H9 (cell line): ENCODE measurements around the gene ESM1. TPM values are rescaled to one million over a fixed set of nuclear protein-coding genes. Genes with fewer than 3 reads are reported as not detected.

Experiments
- DNase-seq: peaks from one replicate; pipeline ENCODE4 v3.0.0-alpha.2; 2017
- H2AFZ ChIP-seq: one replicate; pipeline ENCODE4 v1.6.1; 2013; ENCODE audit warnings: mild to moderate bottlenecking, low read length, control low read depth, moderate library complexity
- H2AK5ac ChIP-seq: 2 replicates; pipeline ENCODE4 v1.6.1; 2013; ENCODE audit warnings: low read length, control low read depth, mixed read lengths; ENCODE audit not compliant: insufficient read length
- H2BK120ac ChIP-seq: one replicate; pipeline ENCODE4 v1.6.1; 2013; ENCODE audit warnings: low read depth, mild to moderate bottlenecking, low read length, control low read depth, inconsistent platforms; ENCODE audit not compliant: poor library complexity, severe bottlenecking
- H2BK12ac ChIP-seq: 2 replicates; pipeline ENCODE4 v1.6.1; 2013; ENCODE audit warnings: low read length, control low read depth, mixed read lengths, low read depth; ENCODE audit not compliant: insufficient read length
- H2BK15ac ChIP-seq: 2 replicates; pipeline ENCODE4 v1.6.1; 2013; ENCODE audit warnings: low read depth, low read length, control low read depth
- H2BK20ac ChIP-seq: one replicate; pipeline ENCODE4 v1.6.1; 2013; ENCODE audit warnings: low read depth, mild to moderate bottlenecking, low read length, control low read depth, inconsistent platforms; ENCODE audit not compliant: poor library complexity, severe bottlenecking
- H2BK5ac ChIP-seq: 2 replicates; pipeline ENCODE4 v1.6.1; 2013; ENCODE audit warnings: low read length, control low read depth, mixed read lengths; ENCODE audit not compliant: insufficient read length
- H3K14ac ChIP-seq: 2 replicates; pipeline ENCODE4 v1.6.1; 2013; ENCODE audit warnings: low read length, control low read depth; ENCODE audit not compliant: insufficient read depth
- H3K18ac ChIP-seq: 2 replicates; pipeline ENCODE4 v1.6.1; 2013; ENCODE audit warnings: low read depth, mild to moderate bottlenecking, mixed read lengths, low read length, control low read depth; ENCODE audit not compliant: insufficient read length
- H3K23ac ChIP-seq: 2 replicates; pipeline ENCODE4 v1.6.1; 2013; ENCODE audit warnings: low read length, control low read depth, mixed read lengths, low read depth; ENCODE audit not compliant: insufficient read length
- H3K23me2 ChIP-seq: 2 replicates; pipeline ENCODE4 v1.6.1; 2013; ENCODE audit warnings: low read depth, mild to moderate bottlenecking, mixed read lengths, low read length, control low read depth; ENCODE audit not compliant: insufficient read length, poor library complexity, severe bottlenecking
- H3K27ac ChIP-seq: 2 replicates; pipeline ENCODE4 v1.5.1; 2013; ENCODE audit warnings: low read length, control low read depth, mixed read lengths, low read depth; ENCODE audit not compliant: insufficient read length
- H3K27me3 ChIP-seq: 2 replicates; pipeline ENCODE4 v1.6.1; 2013; ENCODE audit warnings: low read length, control low read depth, inconsistent platforms; ENCODE audit not compliant: insufficient read depth
- H3K4ac ChIP-seq: 2 replicates; pipeline ENCODE4 v1.6.1; 2013; ENCODE audit warnings: low read depth, mild to moderate bottlenecking, control low read depth, inconsistent platforms, low read length, moderate library complexity
- H3K4me1 ChIP-seq: 2 replicates; pipeline ENCODE4 v1.6.1; 2013; ENCODE audit warnings: low read length, control low read depth, inconsistent platforms; ENCODE audit not compliant: insufficient read depth
- H3K4me2 ChIP-seq: 2 replicates; pipeline ENCODE4 v1.6.1; 2013; ENCODE audit warnings: low read length, control low read depth, mixed read lengths; ENCODE audit not compliant: insufficient read length, insufficient read depth
- H3K56ac ChIP-seq: 2 replicates; pipeline ENCODE4 v1.6.1; 2013; ENCODE audit warnings: low read depth, mild to moderate bottlenecking, mixed read lengths, low read length, control low read depth; ENCODE audit not compliant: insufficient read length
- H3K79me1 ChIP-seq: 2 replicates; pipeline ENCODE4 v1.6.1; 2013; ENCODE audit warnings: low read depth, mild to moderate bottlenecking, moderate library complexity, low read length, control low read depth, inconsistent platforms; ENCODE audit not compliant: insufficient read depth, poor library complexity, severe bottlenecking
- H3K79me2 ChIP-seq: 2 replicates; pipeline ENCODE4 v1.6.1; 2013; ENCODE audit warnings: low read length, control low read depth, inconsistent platforms; ENCODE audit not compliant: insufficient read depth
- H3K9ac ChIP-seq: 2 replicates; pipeline ENCODE4 v1.6.1; 2013; ENCODE audit warnings: low read length, control low read depth, mixed read lengths; ENCODE audit not compliant: insufficient read length; ENCODE audit errors: extremely low read depth
- H3K9me3 ChIP-seq: one replicate; pipeline ENCODE4 v1.6.1; 2013; ENCODE audit warnings: low read depth, low read length, inconsistent platforms; ENCODE audit not compliant: control insufficient read depth
- H3T11ph ChIP-seq: one replicate; pipeline ENCODE4 v1.6.1; 2013; ENCODE audit warnings: mild to moderate bottlenecking, low read length, control low read depth, inconsistent platforms
- H4K20me1 ChIP-seq: one replicate; pipeline ENCODE4 v1.6.1; 2013; ENCODE audit not compliant: control insufficient read depth, insufficient read length, insufficient read depth
- H4K5ac ChIP-seq: 2 replicates; pipeline ENCODE4 v1.6.1; 2013; ENCODE audit warnings: low read depth, mild to moderate bottlenecking, mixed read lengths, low read length, control low read depth; ENCODE audit not compliant: insufficient read length
- H4K8ac ChIP-seq: replicated peaks from 2 replicates; pipeline ENCODE4 v1.6.1; 2013; ENCODE audit warnings: low read length, control low read depth, mixed read lengths, low read depth; ENCODE audit not compliant: insufficient read length
- H4K91ac ChIP-seq: 2 replicates; pipeline ENCODE4 v1.6.1; 2013; ENCODE audit warnings: low read depth, mild to moderate bottlenecking, moderate library complexity, mixed read lengths, low read length, control low read depth; ENCODE audit not compliant: insufficient read length
- H3K27ac Mint-ChIP-seq, 3 experiments: 2 replicates in 2 of 3; 3 replicates in 1 of 3; pipeline ENCODE4 v1.8.0; 2020 to 2021; ENCODE audit warnings: mixed read lengths in 3 of 3, mild to moderate bottlenecking in 1 of 3, moderate library complexity in 1 of 3
- H3K27me3 Mint-ChIP-seq: 2 replicates; pipeline ENCODE4 v1.8.0; 2021; ENCODE audit warnings: low read depth, mild to moderate bottlenecking, moderate library complexity, mixed read lengths
- H3K36me3 Mint-ChIP-seq, 3 experiments: 2 replicates in 2 of 3; 3 replicates in 1 of 3; pipeline ENCODE4 v1.8.0; 2020 to 2021; ENCODE audit warnings: low read depth in 3 of 3, mixed read lengths in 3 of 3; ENCODE audit not compliant: insufficient read depth in 1 of 3
- H3K4me1 Mint-ChIP-seq, 2 experiments: 2 replicates each; pipeline ENCODE4 v1.8.0; 2020; ENCODE audit warnings: mixed read lengths in 2 of 2
- H3K4me3 Mint-ChIP-seq, 2 experiments: 2 replicates in 1 of 2; 3 replicates in 1 of 2; pipeline ENCODE4 v1.8.0; 2020 to 2021; ENCODE audit warnings: mild to moderate bottlenecking in 2 of 2, mixed read lengths in 2 of 2, moderate library complexity in 1 of 2
- H3K9me3 Mint-ChIP-seq, 2 experiments: 2 replicates in 1 of 2; 3 replicates in 1 of 2; pipeline ENCODE4 v1.8.0; 2020; ENCODE audit warnings: mild to moderate bottlenecking in 2 of 2, mixed read lengths in 2 of 2, moderate library complexity in 1 of 2
- CTCF ChIP-seq: fragments of 200-600 bp; sonication (generic); conservative IDR thresholded peaks from 3 replicates; pipeline ENCODE4 v1.8.0; 2021; ENCODE audit warnings: antibody characterized with exemption, mild to moderate bottlenecking
- WGBS: extraction: QIAGEN DNeasy Blood & Tissue Kit; methylation state at CpG from one replicate; pipeline ENCODE4 v1.1.7; 2013; ENCODE audit warnings: missing lambda C conversion rate, low lambda C conversion rate, mixed read lengths; ENCODE audit not compliant: insufficient read length; ENCODE audit errors: extremely low coverage; 5-methylcytosine and 5-hydroxymethylcytosine counted together
- total RNA-seq: library from RNA; stranded (reverse); gene quantifications from 2 replicates; pipeline ENCODE4 v1.2.1, GENCODE V29; 2021

The ESM1 gene
- total RNA-seq, 1 experiment from 2014 or later: not detected

GRCh38 chr5:54995168-54995567 lies 9.8 kb upstream of the ESM1 start:
- no peaks in the 10 kb centered on the region for H4K20me1 ChIP-seq
- no peaks in the 10 kb centered on the region for H3K23me2 ChIP-seq
- no peak for DNase-seq
- Mint-ChIP-seq H3K36me3 (no peaks in the 10 kb centered on the region), H3K27me3 (no peaks in the 10 kb centered on the region; the same call in 1 of the 2 replicates), H3K4me3 (no peak overlapping the region), H3K4me1 (peaks cover 20 to 24% of the 10 kb centered on the region in 2 experiments), H3K27ac (peak overlapping the region in 1 of 3 experiments; percentile 56; a peak in 1 of 7 replicates), H3K9me3 (no peaks in the 10 kb centered on the region; a peak in 1 of 5 replicates)
- H3K18ac ChIP-seq: no peak overlapping the region
- no peak for TF ChIP-seq CTCF
- no peak overlapping the region for H4K8ac ChIP-seq
- no peak overlapping the region for H3K9ac ChIP-seq
- no peak overlapping the region for H2AFZ ChIP-seq
- H2BK120ac ChIP-seq: no peak overlapping the region
- H3K4me1 ChIP-seq: peaks cover 4% of the 10 kb centered on the region; the same call in 1 of the 2 replicates
- no peak overlapping the region for H3K14ac ChIP-seq
- no peak overlapping the region for H2AK5ac ChIP-seq
- no peaks in the 10 kb centered on the region for H3K79me2 ChIP-seq
- H2BK20ac ChIP-seq: no peak overlapping the region
- H3K4ac ChIP-seq: no peak overlapping the region
- no CpG with 5 or more reads among the region's 3 CpGs for WGBS
- H4K91ac ChIP-seq: no peak overlapping the region
- no peak overlapping the region for H3K56ac ChIP-seq
- no peaks in the 10 kb centered on the region for H3K9me3 ChIP-seq
- H2BK12ac ChIP-seq: no peak overlapping the region
- no peak overlapping the region for H3K23ac ChIP-seq
- no peak overlapping the region for H2BK5ac ChIP-seq
- no peak overlapping the region for H3K4me2 ChIP-seq
- no peak overlapping the region for H2BK15ac ChIP-seq
- no peak overlapping the region for H4K5ac ChIP-seq
- no peak overlapping the region for H3T11ph ChIP-seq
- H3K27ac ChIP-seq: no peak overlapping the region
- H3K27me3 ChIP-seq: no peaks in the 10 kb centered on the region
- no peaks in the 10 kb centered on the region for H3K79me1 ChIP-seq
